NT2/D1 (cell line): ENCODE results near the gene CCDC85C.

ENCODE experiments used
- DNase-seq: peaks from one replicate; pipeline ENCODE4 v3.0.0-alpha.2; 2011; ENCODE audit warnings: low read depth, low spot score
- H3K27me3 ChIP-seq: 2 replicates; pipeline ENCODE4 v1.6.0; 2011; ENCODE audit warnings: mild to moderate bottlenecking; ENCODE audit not compliant: insufficient read length, insufficient read depth
- H3K36me3 ChIP-seq: 2 replicates; pipeline ENCODE4 v1.6.1; 2011; ENCODE audit warnings: mild to moderate bottlenecking, low read length, mixed read lengths; ENCODE audit not compliant: insufficient read depth, insufficient read length
- H3K4me1 ChIP-seq: 2 replicates; pipeline ENCODE4 v1.5.1; 2011; ENCODE audit not compliant: insufficient read depth, insufficient read length
- H3K4me3 ChIP-seq: 2 replicates; pipeline ENCODE4 v1.5.1; 2011; ENCODE audit warnings: low read depth; ENCODE audit not compliant: insufficient read length
- H3K9ac ChIP-seq: 2 replicates; pipeline ENCODE4 v1.6.0; 2011; ENCODE audit warnings: low read depth; ENCODE audit not compliant: insufficient read length
- H3K9me3 ChIP-seq: 2 replicates; pipeline ENCODE4 v1.5.1; 2011; ENCODE audit warnings: mild to moderate bottlenecking, low read length; ENCODE audit not compliant: insufficient read depth
- SUZ12 ChIP-seq: IDR thresholded peaks from 2 replicates; pipeline ENCODE4 v1.6.1; 2011; ENCODE audit not compliant: insufficient read length, insufficient read depth; ENCODE audit errors: extremely low read depth
- YY1 ChIP-seq: IDR thresholded peaks from 2 replicates; pipeline ENCODE4 v1.6.1; 2011; ENCODE audit not compliant: insufficient read length, insufficient read depth
- ZNF274 ChIP-seq: IDR thresholded peaks from 2 replicates; pipeline ENCODE4 v1.6.1; 2011; ENCODE audit warnings: mild to moderate bottlenecking, low read depth, low read length

CCDC85C gene

GRCh38 chr14:99484106-99484505, 119.9 kb downstream of the CCDC85C start:
- Histone ChIP-seq H3K27me3 (no peaks in the 10 kb centered on the region), H3K4me3 (no peak overlapping the region), H3K9ac (no peak overlapping the region), H3K9me3 (no peaks in the 10 kb centered on the region), H3K4me1 (peaks cover 3% of the 10 kb centered on the region), H3K36me3 (no peaks in the 10 kb centered on the region)
- DNase-seq, result no peak
- TF ChIP-seq ZNF274 (no peak), SUZ12 (no peak), YY1 (no peak)

DNA sequence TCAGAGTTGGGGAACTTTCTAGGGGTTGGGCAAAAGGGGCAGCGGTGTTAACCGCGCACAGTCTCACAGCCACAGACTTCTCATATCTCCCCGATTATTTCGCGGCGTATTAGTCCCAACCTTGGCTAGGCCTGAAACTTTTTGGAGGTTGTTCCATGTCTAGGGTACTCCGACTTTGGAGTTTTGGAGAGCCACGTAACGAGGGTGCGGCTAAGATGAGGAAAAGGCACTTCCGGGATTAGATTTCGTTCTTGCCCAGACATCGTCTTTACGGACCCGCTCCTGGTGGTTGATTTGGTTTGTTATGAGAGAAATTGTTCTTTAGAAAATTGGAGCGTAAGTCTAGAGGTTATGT, 122.3 kb downstream of the CCDC85C start:
- peaks cover 4% of the 10 kb centered on the region for H3K4me1 ChIP-seq
- TF ChIP-seq YY1 (no peak), SUZ12 (no peak), ZNF274 (no peak)
- H3K36me3 ChIP-seq, result no peaks in the 10 kb centered on the region
- DNase-seq, result no peak
- peak overlapping the region; percentile 76 for H3K4me3 ChIP-seq
- H3K9ac ChIP-seq, result peak overlapping the region; percentile 77
- no peaks in the 10 kb centered on the region for H3K27me3 ChIP-seq
- H3K9me3 ChIP-seq, result no peaks in the 10 kb centered on the region

DNA sequence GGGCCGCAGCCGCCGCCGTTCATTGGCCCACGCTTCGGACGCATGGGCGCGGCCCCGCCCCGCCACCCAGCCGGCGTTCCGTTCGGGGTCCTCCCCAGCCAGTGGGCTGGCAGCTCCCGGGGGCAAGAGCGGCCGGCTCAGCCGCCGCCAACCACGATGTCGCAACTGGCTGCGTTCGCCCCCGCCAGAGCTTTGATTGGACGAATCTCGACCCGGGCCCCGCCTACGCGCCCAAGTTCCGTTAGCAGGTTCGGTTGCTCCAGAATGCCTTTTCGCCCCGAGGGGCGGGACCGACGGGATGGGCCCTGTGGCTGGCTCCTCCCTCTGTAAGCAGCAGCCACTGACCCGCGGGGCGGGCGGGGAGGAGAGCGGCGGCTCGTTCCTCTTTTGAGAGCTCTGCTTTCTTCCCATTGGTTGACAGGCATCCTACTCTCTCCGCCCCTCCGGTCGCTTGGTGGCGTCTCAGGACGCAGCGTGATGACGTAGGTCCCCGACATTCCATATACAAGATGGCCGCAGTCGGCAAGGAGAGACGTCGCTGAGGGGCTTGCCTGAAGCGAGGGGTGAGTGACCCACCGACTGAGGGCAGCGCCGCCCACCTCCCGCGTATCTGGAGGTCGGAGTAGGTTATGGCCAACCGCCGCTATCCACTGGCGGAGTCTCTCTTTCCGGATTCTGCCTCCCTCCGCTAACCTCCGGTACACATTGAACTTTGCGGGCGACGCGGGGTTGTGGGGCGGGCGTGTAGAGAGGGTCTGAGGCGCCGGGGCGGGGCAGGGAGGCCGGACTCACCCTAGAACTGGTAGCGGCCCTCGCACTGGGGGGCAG, 122.9 kb downstream of the CCDC85C start, which contains the start of gene CCNK:
Gene CCNK, plus strand, starts transcription at position 493 of the 828 bp plus-strand sequence. CDS start 11,269 bp downstream, outside the sequence.
- TF ChIP-seq YY1 (peak; percentile 86), ZNF274 (no peak)
- Histone ChIP-seq H3K9me3 (no peaks in the 10 kb centered on the region), H3K4me3 (peak within 1 kb of the TSS; percentile 76), H3K36me3 (no peaks in the 10 kb centered on the region), H3K4me1 (peaks cover 4% of the 10 kb centered on the region), H3K9ac (peak within 1 kb of the TSS; percentile 86), H3K27me3 (no peaks in the 10 kb centered on the region)
- peak; percentile 96 for DNase-seq

GRCh38 chr14:99479906-99480869, 123.8 kb downstream of the CCDC85C start, which contains the start of gene SETD3:
Gene SETD3, minus strand, starts transcription at chr14:99480859. Its CDS starts 15,054 bp downstream, at chr14:99465805.
- H3K4me1 ChIP-seq, result peaks cover 4% of the 10 kb centered on the region
- no peaks in the 10 kb centered on the region for H3K27me3 ChIP-seq
- TF ChIP-seq ZNF274 (no peak), YY1 (no peak), SUZ12 (no peak)
- no peaks in the 10 kb centered on the region for H3K9me3 ChIP-seq
- H3K9ac ChIP-seq, result peak within 1 kb of the TSS; percentile 86
- DNase-seq, result no peak
- H3K4me3 ChIP-seq, result peak within 1 kb of the TSS; percentile 76
- no peaks in the 10 kb centered on the region for H3K36me3 ChIP-seq

DNA sequence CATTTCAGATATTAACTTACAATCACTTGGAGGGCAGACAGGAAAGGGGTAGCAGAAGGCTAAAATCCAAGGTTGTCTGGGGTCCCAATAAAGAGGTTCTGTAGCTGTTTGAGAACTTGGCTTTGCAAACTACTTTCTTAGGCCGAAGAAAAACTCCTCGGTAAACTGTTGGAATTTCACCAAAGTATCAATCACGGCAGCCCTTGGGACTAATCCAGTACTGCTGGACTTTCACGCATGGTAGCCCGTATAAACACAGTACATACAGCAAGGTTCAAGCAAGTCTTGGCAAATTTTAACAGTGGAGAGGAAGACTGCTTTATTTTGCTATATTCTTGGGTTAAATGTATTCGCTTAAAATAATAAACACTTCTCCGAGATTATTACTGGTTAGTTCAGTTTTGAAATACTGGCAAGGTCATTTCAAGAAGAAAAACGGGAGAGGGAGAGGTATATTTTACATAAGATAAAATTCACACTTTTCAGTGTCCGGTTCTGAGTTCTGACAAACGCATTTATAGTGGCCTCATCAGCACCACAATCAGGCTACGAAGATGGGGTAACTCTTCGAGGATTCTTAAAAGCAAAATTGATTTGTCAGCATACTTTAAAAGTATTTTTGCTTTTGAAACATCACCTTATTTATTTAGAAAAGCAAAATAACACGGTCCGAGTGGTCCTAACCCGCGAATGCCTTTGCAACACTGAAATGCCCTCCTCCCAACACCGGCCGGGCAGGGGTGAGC, 124.7 kb downstream of the CCDC85C start:
- Histone ChIP-seq H3K4me3 (peak overlapping the region; percentile 70), H3K9me3 (no peaks in the 10 kb centered on the region), H3K27me3 (no peaks in the 10 kb centered on the region), H3K4me1 (peaks cover 4% of the 10 kb centered on the region), H3K9ac (peak overlapping the region; percentile 86), H3K36me3 (no peaks in the 10 kb centered on the region)
- DNase-seq, result no peak
- TF ChIP-seq SUZ12 (no peak), ZNF274 (no peak), YY1 (no peak)

DNA sequence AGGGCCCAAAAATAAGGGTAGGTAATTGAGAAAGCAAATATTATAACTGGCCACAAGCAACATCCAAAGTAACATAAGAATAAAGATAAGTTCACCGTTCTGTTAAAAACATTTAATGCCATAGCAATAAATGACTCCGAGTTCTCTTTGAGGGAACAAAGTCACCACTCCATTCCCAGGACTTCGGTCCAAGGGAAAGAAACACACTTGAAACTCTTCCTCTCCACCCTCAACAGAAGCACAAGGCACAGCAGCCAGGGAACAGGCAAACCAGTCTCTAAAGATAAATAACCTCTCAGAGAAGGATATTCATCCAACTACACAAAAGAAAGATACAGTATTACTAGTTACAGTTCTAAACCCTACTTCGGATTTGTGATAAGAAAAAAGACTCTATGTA, 125.9 kb downstream of the CCDC85C start:
- H3K27me3 ChIP-seq, result no peaks in the 10 kb centered on the region
- peaks cover 4% of the 10 kb centered on the region for H3K4me1 ChIP-seq
- no peaks in the 10 kb centered on the region for H3K36me3 ChIP-seq
- no peak overlapping the region for H3K9ac ChIP-seq
- no peak for DNase-seq
- no peak for TF ChIP-seq ZNF274
- TF ChIP-seq YY1, result no peak
- TF ChIP-seq SUZ12, result no peak
- H3K4me3 ChIP-seq, result no peak overlapping the region
- no peaks in the 10 kb centered on the region for H3K9me3 ChIP-seq
